GM19372 (cell line): ENCODE measurements around the gene GCA.
A peak's percentile ranks its signal among the peaks of the same experiment; 100 is the strongest.

ENCODE experiments used
- ATAC-seq: cut with Tn5 transposase; IDR thresholded peaks from one replicate; pipeline ENCODE4 v1.9.1; 2021; ENCODE audit warnings: mild to moderate bottlenecking, low read depth, moderate library complexity; ENCODE audit not compliant: unreplicated experiment

Gene GCA

DNA sequence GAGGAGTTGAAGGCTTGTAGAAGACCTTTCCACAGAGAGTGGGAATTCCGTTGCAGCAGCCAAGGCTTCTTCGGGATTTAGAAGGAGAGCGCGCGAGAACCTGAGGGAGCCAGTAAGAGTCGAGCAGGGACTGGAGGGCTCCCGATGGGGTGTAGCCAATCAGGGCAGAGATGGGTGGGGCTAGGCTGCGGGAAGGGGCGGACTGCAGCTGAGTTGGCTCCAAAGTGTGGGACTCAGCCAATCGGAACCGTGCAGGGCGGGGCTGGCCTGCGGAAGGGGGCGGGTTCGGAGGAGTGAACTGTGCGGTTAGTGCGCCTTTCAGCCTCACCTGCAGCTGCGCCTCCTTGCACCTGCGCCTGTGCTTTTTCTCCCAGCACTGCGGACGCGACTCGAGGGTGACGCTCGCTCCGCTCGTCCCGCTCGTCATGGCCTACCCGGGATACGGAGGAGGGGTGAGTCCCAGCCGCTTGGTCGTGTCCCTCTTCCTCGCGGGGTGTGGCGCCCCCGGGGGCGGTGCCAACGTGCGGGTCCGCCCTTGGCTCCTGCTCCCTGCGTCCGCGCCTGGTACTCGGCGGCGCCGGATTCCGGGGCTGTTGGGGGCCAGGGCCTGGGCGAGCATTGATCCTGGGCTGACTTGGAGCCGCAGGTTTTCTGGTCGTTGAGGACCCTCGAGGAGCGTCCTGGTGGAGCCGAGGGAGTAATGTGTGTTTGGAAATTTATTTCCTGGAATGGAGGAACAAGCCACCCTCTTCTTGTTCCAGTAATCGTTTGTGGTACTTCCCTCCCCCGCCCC lies at the start of gene GCA:
Gene GCA (plus strand): TSS at position 309 of the 793 bp plus-strand sequence. CDS start 117 bp downstream, at position 426.
- peak; percentile 96 for ATAC-seq

GRCh38 chr2:162295009-162295408 lies 48.9 kb upstream of the GCA start:
- ATAC-seq = no peak

GRCh38 chr2:162297925-162298552 lies 45.9 kb upstream of the GCA start:
- ATAC-seq = no peak

DNA sequence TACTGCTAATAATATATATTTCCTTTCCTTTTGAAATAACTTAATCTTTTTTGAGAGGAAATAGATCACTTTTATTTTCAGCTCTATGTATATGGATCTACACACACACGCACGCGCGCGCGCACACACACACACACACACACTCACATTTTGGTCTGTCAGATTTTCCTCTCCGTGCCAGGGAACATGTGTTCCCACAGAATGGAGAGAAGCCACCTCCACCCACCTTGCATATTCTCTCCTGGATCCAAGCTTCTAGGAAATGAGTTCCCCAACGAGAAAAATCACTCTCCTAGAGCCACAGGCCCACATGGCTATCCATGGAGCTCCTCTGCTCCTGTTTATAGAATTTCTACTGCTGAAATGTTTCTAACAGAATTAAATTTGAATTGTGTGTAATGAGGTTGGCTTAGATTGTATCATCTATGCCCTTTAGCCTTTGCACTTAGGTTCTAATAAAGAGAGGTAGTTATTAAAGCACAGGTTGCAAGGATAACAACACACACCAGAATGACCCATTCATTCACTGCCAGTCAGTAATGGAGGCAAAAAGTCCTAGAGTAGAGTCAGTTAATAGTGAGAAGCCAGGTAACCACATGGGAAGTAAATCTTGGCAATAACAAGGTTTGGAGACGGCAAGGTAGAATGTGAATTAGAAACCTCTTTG lies 45.1 kb upstream of the GCA start:
- no peak for ATAC-seq

DNA sequence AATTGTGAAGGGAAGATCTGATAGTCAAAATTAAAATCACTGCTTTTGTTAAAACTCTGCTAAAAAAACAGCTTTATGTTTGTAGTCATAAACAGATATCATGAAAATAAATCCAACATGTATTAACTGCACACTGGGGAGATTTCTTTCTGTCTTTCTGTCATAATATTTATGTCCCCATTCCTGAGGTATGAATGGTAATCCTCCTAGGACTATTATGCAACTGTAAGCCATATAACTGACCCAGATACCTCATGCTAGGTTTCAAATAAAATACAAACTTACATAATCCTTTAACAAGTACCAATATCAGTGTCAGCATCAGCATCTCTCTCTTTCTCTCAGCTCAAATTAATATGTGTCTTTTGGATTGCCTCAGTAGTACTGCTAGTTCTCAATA lies 43.7 kb upstream of the GCA start:
- no peak for ATAC-seq

DNA sequence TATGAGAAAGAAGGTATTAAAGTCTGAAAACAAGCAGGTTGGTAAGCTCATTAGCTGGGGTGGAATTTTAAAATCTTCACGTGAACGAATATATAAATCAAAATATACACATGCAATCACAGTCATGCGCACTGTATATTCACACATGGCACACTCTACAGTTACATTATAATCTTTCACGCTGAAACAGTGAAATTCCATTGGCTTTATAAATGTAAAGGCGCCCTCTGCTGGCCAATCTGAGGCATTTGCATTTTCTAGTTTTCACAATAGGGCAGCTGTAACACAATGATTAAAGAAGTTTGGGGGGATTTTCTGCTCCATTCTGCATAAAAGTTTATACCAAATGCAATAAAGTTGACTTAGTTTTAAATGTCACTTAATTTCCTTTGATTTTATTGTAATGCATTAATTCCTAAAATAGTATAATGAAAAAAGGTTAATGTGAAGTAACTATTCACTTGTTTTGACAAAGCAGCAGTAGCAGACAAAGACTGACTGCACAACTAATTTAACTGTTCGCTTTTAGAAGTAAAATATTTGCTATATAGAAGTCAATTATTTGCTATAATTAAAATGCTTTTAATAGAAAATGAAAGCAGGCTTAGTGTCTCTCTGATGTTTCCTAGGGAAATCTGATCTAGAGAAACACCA lies 42.7 kb upstream of the GCA start:
- ATAC-seq = peak; percentile 81

DNA sequence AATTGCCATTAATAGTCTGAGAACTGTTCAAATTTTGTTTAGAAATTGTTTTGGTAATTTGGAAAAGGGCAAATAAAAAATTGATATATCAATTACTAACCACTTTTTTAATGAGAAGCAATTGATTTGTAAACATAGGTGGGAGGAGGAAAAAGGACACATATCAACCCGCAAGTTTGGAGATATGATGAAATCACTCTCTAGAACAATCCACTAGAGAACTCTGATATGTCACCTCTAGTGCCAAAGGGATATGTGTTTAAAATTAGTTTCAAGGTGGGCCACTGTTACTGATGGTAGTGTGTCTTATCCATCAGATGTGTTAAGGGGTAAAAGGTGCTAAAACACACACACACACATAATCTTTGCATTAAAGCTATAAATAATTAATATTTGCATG lies 42.1 kb upstream of the GCA start:
- no peak for ATAC-seq

DNA sequence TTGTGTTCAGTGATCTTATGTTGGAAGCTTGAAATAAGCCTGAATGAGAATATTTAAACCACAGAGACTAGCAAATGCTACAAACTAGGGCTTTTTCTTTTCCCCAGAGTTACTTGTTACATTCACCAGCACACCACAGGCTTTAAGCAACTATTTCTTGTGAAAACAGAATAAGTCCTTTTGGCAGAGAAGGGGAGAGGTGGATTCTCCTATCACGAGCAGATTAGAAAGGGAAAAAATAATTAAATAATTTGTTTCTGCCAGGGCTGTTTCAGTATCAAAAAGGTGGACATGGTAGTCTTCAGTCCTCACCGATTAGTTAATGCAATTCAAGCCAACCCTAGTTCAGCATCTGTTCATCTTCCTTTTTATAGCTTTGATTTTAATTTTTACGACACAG lies 38.0 kb upstream of the GCA start:
- ATAC-seq = no peak

DNA sequence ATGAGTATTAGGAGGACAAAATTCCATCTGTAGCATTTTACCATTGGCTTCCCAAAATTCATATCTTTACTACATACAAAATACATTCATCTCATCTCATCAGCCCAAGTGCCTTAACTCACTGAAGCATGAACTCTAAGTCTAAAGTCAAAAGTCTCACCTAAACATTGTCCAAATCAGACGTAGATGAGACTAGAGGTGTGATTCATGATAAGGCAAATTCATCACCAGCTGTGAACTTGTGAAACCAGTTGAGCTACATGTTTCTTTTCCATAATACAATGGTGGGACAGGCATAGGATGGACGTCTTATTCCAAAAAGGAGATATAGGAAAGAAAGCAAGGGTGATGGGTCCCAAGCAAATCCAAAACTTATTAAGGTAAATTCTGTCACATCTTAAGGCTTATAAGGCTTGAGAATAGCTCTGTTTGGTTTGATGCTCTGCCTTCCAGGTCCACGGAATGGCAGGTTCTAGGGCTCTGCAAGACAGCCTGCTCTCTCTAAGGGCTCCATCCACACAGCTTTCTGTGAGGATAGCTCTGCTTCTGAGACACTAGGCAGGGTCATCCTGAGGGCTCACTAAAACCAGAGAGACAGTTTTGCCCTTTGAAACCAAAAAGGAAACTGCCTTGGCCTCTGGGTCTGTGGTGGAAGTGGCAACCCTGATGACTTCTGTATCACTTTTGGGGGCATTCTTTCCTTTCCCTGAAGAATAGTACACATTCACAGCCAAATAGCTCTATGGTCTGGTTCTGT lies 35.0 kb upstream of the GCA start:
- ATAC-seq = no peak

GRCh38 chr2:162312853-162313252 lies 31.1 kb upstream of the GCA start:
- no peak for ATAC-seq

DNA sequence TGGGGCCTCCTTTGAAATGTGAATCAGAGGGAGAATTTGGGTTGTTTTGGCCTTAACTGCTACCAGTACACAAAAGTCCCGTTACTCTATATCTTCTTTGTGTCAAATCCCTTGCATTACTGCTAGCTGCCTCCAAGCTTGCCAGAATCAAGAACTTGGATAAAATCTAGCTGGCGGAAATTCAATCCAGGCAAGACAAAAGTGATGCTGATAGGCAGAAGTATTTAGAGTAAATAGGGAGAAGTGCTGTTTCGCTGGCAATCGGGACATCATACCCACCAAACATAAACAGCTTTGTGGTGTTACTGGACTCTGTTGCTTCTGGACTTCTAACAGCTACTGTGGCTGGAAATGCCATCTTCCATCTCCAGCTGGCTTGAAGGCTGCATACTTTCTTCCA lies 28.0 kb upstream of the GCA start:
- no peak for ATAC-seq

DNA sequence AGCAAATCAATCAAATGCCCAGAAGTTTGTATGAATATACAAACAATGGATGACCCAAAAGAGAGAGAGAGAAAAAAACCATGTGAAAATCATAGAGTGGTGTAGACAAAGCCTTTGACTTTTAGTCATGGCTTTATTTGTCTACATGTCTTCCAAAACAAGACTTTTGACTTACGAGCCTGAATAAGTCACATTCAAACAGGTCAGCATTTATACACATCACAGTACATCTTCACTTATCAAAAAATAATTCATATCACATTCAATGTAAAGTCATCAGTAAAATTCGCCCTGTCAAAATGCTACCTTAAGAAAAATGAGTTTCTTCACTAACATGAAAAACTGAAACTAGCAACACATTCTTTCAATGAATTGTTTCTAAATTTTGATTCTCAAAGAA lies 27.3 kb upstream of the GCA start:
- no peak for ATAC-seq

DNA sequence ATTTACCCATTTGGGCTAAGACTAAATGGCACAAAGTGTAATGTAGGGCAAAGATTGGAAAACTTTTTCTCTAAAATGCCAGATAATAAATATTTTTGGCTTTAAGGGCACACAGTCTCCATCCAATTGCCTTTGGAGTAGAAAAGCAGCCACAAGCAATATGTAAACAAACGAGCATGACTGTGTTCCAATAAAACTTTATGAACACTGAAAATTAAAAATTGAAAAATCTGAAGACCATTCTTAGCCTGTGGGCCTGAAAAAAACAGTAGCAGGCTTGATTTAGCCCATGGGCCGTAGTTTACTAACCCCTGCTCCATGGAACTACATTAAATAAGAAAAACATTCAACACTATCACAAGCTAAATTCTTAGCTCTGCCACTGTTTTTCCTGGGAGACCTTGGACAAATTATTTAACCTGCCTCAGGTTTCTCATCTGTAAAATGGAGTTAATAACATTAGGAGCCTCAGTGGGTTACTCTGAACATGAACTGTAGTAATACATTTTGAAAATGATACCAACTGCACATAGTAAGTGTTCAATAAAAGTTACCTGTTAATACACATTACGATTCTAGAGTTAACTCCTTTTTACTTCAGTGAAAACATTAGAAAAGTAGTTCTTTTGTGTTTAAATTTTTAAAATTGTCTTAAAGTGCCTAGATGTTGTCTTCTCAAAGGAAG lies 26.7 kb upstream of the GCA start:
- ATAC-seq = no peak

DNA sequence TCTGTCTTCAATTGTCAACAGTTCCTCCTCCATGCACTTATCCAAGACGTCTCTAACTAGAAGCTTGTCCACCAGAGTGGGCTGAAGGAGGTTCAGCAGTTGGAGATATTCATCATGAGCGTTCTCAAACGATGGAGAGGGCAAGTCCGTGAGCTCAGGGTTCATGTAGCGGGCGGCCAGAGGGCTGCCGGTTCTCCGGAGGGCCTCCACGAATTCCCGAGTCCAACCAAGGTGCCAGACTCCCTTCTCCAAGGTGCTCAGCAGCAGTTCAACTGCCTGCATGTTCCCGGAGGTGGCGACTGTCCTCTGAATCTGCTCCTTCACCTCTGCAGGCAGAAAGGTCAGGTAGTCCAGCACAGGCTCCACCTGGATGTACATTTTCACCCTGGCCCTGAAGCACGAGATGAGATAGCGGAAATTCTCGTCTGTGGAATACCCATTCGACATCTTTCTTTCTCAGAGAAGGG lies 26.0 kb upstream of the GCA start:
- ATAC-seq = peak; percentile 8

DNA sequence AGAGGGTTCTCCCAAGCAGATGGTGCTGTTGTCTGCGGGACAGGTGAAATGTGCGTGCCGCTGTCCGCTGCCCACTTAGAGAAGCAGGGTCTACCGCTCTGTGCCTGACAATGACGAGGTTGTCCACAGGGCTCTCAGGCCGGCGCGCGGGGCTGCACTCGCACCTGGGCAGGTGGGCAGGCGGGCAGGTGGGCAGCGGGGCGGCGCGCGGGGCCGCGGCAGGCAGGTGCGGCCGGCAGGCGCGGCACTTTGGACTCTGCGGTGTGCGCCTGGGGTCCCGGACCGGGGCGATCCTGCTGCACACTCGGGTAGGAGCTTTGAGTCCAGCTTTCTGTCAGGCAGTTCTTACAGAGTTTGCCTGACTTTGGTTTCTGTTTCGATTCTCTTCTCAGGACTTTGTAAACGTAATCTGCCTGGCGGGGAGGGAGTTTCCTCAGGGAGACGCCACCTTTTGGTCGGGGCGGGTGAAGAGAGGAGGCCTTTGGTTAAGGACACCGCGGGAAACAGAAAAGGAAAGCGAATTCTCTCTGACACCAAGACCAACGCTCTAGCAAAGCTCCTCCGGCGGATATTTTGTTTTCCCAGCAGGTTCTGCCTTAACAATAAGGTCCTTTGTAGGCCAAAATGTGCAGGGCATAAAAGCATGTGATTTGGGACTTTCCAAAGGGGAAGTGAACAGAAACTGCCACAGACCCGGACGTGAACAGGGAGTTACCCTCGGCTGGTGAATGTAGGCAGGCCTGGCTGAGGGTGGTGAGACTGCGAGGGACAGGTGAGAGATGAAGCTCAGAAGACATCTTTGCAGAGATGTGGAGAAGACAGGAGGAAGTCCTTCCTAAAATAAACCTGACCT lies 25.4 kb upstream of the GCA start, which contains the start of gene IFIH1:
Gene IFIH1 (minus strand): TSS at position 357 of the 853 bp plus-strand sequence. CDS start 377 bp downstream, outside the sequence.
- peak; percentile 71 for ATAC-seq

- no peak for ATAC-seq
Measured at GRCh38 chr2:162320864-162321517, 22.9 kb upstream of the GCA start.

GRCh38 chr2:162324953-162325352 lies 19.0 kb upstream of the GCA start:
- no peak for ATAC-seq

DNA sequence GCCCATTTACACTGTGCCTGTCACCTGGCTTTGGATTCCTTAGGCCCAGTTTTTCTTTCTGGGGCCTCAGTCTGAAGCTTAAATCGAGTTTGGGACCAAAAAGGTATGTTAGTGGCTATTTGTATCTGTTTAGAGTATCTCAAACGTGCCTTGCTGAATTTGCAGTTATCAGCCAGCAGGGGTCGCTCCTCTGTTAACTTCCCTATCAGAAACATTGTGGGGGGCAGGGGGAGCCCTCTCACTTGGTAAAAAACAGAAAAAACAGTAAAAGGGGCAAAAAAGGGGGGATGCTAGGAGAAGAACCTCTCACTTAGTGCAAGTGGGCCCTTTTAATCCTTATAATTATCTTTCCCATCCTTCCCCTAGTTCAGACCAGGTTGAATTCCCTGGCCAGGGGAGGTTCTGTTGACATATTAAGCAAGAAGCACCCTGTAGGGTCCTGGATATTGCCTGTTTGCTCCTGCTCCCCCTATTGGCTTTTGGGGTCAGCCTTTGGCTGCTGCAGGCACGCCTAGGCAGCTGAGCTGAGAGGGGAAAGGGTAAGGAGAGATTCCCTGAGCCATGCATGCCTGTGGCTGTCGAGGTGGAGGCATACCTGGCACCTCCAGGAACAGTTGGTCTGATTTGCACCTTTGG lies 16.7 kb upstream of the GCA start:
- no peak for ATAC-seq
